Smooth muscle cell (in vitro differentiated cells): ENCODE measurements around the gene GIGYF2. TPM values are rescaled to one million over a fixed set of nuclear protein-coding genes. Genes with fewer than 3 reads are reported as not detected.

Experiments used
- DNase-seq: peaks from one replicate; lab custom pipeline; 2025; ENCODE audit not compliant: unreplicated experiment; lab: John Stamatoyannopoulos, UW
- H2AFZ ChIP-seq: fragments of 200-600 bp; sonication (generic); 2 replicates; pipeline ENCODE4 v1.6.0; 2016; ENCODE audit warnings: antibody characterized with exemption, low read depth, mild to moderate bottlenecking
- H3F3A ChIP-seq: fragments of 200-600 bp; sonication (generic); 2 replicates; pipeline ENCODE4 v1.6.0; 2017; ENCODE audit warnings: antibody characterized with exemption, low read depth
- H3K27ac ChIP-seq: fragments of 200-600 bp; sonication (generic); 2 replicates; pipeline ENCODE4 v1.5.1; 2016; ENCODE audit warnings: low read depth, mild to moderate bottlenecking
- H3K27me3 ChIP-seq: fragments of 200-600 bp; sonication (generic); 2 replicates; pipeline ENCODE4 v1.6.1; 2016; ENCODE audit warnings: low read depth, mild to moderate bottlenecking
- H3K36me3 ChIP-seq: fragments of 200-600 bp; sonication (generic); 2 replicates; pipeline ENCODE4 v1.5.1; 2016; ENCODE audit warnings: low read depth
- H3K4me1 ChIP-seq: fragments of 200-600 bp; sonication (generic); 2 replicates; pipeline ENCODE4 v1.5.1; 2016; ENCODE audit warnings: low read depth
- H3K4me2 ChIP-seq: fragments of 200-600 bp; sonication (generic); 2 replicates; pipeline ENCODE4 v1.6.0; 2016; ENCODE audit warnings: mild to moderate bottlenecking
- H3K4me3 ChIP-seq: fragments of 200-600 bp; sonication (generic); 2 replicates; pipeline ENCODE4 v1.5.1; 2016; ENCODE audit warnings: mild to moderate bottlenecking
- H3K79me2 ChIP-seq: fragments of 200-600 bp; sonication (generic); 2 replicates; pipeline ENCODE4 v1.6.0; 2016; ENCODE audit warnings: low read depth, mild to moderate bottlenecking
- H3K9ac ChIP-seq: fragments of 200-600 bp; sonication (generic); 2 replicates; pipeline ENCODE4 v1.6.0; 2016; ENCODE audit warnings: low read depth
- H3K9me3 ChIP-seq: fragments of 200-600 bp; sonication (generic); replicated peaks from 2 replicates; pipeline ENCODE4 v1.5.1; 2016; ENCODE audit warnings: low read depth
- H4K20me1 ChIP-seq: fragments of 200-600 bp; sonication (generic); 2 replicates; pipeline ENCODE4 v1.6.0; 2016; ENCODE audit warnings: low read depth
- WGBS: methylation state at CpG from one replicate; pipeline ENCODE4 v1.1.7; 2016; ENCODE audit warnings: low lambda C conversion rate; 5-methylcytosine and 5-hydroxymethylcytosine counted together
- polyA plus RNA-seq: library from polyadenylated mRNA; unstranded; fragments of >200 nt; fragmentation: Nextera tagmentation; extraction: Ambion mirVana; gene quantifications from 2 replicates; pipeline ENCODE4 v1.2.1, GENCODE V29; 2016
- total RNA-seq: library from RNA; depleted of rRNA; stranded (reverse); fragments of >200 nt; gene quantifications from 2 replicates; pipeline ENCODE4 v1.2.3, GENCODE V29; 2014
- TF ChIP-seq, protein P1 (sequence below): fragments of 200-600 bp; sonication (generic); IDR thresholded peaks from 2 replicates; pipeline ENCODE4 v1.5.1; 2017; ENCODE audit warnings: borderline replicate concordance, mild to moderate bottlenecking, antibody characterized with exemption; ENCODE audit not compliant: insufficient read depth, poor library complexity, severe bottlenecking

GIGYF2 gene
- total and polyA plus RNA-seq, 2 experiments from 2014 or later, result 16.2 to 57.6 TPM

DNA sequence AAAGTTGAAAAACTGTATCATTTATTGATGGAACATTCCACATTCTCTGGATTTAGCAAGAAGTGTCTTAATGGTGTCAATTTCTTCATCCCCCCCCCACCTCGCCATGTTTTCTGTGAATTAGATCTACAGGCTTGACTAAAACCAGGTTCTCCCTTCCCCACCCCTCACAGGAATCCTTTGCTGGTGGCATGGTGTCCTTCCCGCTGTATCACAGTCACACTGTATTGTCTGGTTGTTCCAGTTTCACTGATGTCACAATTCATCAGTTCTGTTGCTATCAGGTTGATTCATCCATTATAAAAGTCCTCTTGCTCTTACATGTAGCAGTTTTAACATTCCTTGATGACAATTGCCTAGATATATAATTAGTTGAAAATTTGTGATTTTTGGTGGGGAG lies 166.9 kb downstream of the GIGYF2 start:
- H4K20me1 ChIP-seq, result no peaks in the 10 kb centered on the region
- WGBS, result 93% methylated on average over 2 of the region's 2 CpGs
- TF ChIP-seq, protein P1, sequence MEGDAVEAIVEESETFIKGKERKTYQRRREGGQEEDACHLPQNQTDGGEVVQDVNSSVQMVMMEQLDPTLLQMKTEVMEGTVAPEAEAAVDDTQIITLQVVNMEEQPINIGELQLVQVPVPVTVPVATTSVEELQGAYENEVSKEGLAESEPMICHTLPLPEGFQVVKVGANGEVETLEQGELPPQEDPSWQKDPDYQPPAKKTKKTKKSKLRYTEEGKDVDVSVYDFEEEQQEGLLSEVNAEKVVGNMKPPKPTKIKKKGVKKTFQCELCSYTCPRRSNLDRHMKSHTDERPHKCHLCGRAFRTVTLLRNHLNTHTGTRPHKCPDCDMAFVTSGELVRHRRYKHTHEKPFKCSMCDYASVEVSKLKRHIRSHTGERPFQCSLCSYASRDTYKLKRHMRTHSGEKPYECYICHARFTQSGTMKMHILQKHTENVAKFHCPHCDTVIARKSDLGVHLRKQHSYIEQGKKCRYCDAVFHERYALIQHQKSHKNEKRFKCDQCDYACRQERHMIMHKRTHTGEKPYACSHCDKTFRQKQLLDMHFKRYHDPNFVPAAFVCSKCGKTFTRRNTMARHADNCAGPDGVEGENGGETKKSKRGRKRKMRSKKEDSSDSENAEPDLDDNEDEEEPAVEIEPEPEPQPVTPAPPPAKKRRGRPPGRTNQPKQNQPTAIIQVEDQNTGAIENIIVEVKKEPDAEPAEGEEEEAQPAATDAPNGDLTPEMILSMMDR, result no peak

GRCh38 chr2:232865165-232865564 lies 168.0 kb downstream of the GIGYF2 start:
- H4K20me1 ChIP-seq, result no peaks in the 10 kb centered on the region
- no peak for DNase-seq
- H3K4me3 ChIP-seq, result no peak overlapping the region
- no peaks in the 10 kb centered on the region for H3K9me3 ChIP-seq
- H3K9ac ChIP-seq, result no peak overlapping the region
- H3K4me2 ChIP-seq, result no peak overlapping the region
- H2AFZ ChIP-seq, result no peak overlapping the region
- H3K4me1 ChIP-seq, result no peaks in the 10 kb centered on the region
- H3K79me2 ChIP-seq, result no peaks in the 10 kb centered on the region
- no peak overlapping the region for H3K27ac ChIP-seq
- TF ChIP-seq, protein P1, result no peak
- WGBS, result 96% methylated on average over 1 of the region's 1 CpG
- H3K36me3 ChIP-seq, result no peaks in the 10 kb centered on the region
- no peaks in the 10 kb centered on the region for H3F3A ChIP-seq
- H3K27me3 ChIP-seq, result no peaks in the 10 kb centered on the region

More for the DNA sequence above, 166.9 kb downstream of the GIGYF2 start:
- H3K27me3 ChIP-seq, result no peaks in the 10 kb centered on the region
- no peaks in the 10 kb centered on the region for H3F3A ChIP-seq
- no peak for DNase-seq
- no peak overlapping the region for H3K4me3 ChIP-seq
- no peaks in the 10 kb centered on the region for H3K9me3 ChIP-seq
- no peak overlapping the region for H2AFZ ChIP-seq
- H3K4me1 ChIP-seq, result no peaks in the 10 kb centered on the region
- H3K4me2 ChIP-seq, result no peak overlapping the region
- no peaks in the 10 kb centered on the region for H3K36me3 ChIP-seq
- no peak overlapping the region for H3K27ac ChIP-seq
- H3K9ac ChIP-seq, result no peak overlapping the region
- H3K79me2 ChIP-seq, result no peaks in the 10 kb centered on the region

GRCh38 chr2:232866104-232866503 lies 169.0 kb downstream of the GIGYF2 start:
- H3K27me3 ChIP-seq, result no peaks in the 10 kb centered on the region
- no peaks in the 10 kb centered on the region for H3K4me1 ChIP-seq
- no peaks in the 10 kb centered on the region for H3F3A ChIP-seq
- no peak overlapping the region for H3K4me2 ChIP-seq
- no peak overlapping the region for H2AFZ ChIP-seq
- no peaks in the 10 kb centered on the region for H3K36me3 ChIP-seq
- WGBS, result 89% methylated on average over 4 of the region's 4 CpGs
- H3K4me3 ChIP-seq, result no peak overlapping the region
- no peak overlapping the region for H3K9ac ChIP-seq
- H3K79me2 ChIP-seq, result no peaks in the 10 kb centered on the region
- no peaks in the 10 kb centered on the region for H4K20me1 ChIP-seq
- TF ChIP-seq, protein P1, result no peak
- H3K9me3 ChIP-seq, result no peaks in the 10 kb centered on the region
- no peak for DNase-seq
- no peak overlapping the region for H3K27ac ChIP-seq

DNA sequence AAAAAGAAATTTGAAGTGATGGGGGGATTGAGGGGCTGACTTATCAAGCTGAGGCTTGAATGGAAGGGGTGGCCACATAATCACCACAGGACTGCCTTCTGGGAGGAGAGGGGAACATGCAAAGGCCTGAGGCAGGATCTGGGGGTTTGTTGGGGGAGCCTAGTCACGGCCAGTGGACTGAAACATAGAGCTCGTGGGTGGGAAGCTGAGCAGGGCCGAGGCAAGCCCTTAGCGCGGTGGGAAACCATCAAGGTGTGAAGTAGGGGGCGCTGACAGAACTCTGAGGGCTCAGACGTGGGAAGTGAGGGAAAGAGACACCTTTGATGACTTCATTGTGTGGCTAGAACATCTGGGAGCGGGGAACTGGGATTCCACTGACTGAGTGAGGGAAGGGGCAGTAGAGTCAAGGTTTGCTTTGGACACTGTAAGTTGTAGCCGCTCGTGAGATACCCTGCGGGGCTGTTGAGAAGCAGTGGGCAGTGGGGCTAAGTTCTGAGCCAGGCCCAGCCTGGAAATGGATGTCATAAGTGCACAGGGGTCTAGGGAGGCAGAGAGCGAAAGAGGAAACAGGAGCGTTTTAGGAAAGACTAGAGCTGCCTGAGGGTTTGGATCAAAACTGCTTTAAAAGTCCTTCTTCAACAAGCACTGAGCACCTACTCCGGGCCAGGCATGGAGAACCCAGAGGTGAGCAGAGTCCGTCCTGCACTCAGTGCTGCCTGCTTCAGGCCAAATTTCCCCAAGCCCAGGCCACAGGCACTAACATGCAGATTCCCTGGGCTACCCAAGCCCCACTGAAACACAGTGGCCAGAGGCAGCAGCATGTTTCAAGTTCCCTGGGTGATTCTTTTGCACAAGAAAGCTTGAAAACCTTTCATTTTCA lies 172.2 kb downstream of the GIGYF2 start:
- Histone ChIP-seq H3K27me3 (no peaks in the 10 kb centered on the region), H3F3A (no peaks in the 10 kb centered on the region), H3K9ac (no peak overlapping the region), H2AFZ (no peak overlapping the region), H3K4me3 (no peak overlapping the region), H3K79me2 (no peaks in the 10 kb centered on the region), H3K4me1 (no peaks in the 10 kb centered on the region), H3K27ac (no peak overlapping the region), H3K36me3 (no peaks in the 10 kb centered on the region), H3K9me3 (no peaks in the 10 kb centered on the region), H4K20me1 (no peaks in the 10 kb centered on the region), H3K4me2 (no peak overlapping the region)
- 68% methylated on average over 15 of the region's 15 CpGs for WGBS
- TF ChIP-seq, protein P1, result no peak
- no peak for DNase-seq
